GM12874 (cell line): Measurements from ENCODE around the gene PARVA.

Experiments
- TF ChIP-seq, protein P1 (sequence below): IDR thresholded peaks from 2 replicates; pipeline ENCODE4 v1.5.1; 2011; ENCODE audit warnings: low read depth, mild to moderate bottlenecking, control low read depth, low read length, moderate library complexity; ENCODE audit not compliant: insufficient read depth

Gene PARVA

DNA sequence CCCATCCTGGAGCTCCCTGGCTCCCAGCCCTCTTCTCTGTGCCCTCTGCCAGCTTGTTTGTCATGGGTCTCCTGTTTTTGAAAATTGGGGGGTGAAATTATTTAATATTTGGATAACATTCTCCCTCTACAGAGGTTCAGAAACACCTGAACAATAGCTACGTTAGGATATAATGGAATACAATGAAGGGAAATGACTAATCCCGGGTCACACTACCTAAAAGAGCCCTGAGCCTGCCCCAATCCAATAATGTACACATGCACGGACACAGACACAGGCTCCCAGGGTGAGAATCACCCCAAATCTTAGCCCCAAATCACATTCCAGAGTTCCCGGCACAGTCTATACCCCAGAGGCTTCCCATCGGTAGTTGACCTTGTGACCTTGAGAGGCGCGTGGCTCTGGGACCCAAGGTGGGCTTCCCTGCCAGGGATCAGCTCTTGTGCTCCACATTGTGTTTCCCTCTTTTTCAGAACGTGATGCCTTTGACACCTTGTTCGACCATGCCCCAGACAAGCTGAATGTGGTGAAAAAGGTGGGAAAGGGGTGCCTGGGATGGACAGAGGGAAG, 135.5 kb downstream of the PARVA start:
- TF ChIP-seq, protein P1, sequence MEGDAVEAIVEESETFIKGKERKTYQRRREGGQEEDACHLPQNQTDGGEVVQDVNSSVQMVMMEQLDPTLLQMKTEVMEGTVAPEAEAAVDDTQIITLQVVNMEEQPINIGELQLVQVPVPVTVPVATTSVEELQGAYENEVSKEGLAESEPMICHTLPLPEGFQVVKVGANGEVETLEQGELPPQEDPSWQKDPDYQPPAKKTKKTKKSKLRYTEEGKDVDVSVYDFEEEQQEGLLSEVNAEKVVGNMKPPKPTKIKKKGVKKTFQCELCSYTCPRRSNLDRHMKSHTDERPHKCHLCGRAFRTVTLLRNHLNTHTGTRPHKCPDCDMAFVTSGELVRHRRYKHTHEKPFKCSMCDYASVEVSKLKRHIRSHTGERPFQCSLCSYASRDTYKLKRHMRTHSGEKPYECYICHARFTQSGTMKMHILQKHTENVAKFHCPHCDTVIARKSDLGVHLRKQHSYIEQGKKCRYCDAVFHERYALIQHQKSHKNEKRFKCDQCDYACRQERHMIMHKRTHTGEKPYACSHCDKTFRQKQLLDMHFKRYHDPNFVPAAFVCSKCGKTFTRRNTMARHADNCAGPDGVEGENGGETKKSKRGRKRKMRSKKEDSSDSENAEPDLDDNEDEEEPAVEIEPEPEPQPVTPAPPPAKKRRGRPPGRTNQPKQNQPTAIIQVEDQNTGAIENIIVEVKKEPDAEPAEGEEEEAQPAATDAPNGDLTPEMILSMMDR = no peak

DNA sequence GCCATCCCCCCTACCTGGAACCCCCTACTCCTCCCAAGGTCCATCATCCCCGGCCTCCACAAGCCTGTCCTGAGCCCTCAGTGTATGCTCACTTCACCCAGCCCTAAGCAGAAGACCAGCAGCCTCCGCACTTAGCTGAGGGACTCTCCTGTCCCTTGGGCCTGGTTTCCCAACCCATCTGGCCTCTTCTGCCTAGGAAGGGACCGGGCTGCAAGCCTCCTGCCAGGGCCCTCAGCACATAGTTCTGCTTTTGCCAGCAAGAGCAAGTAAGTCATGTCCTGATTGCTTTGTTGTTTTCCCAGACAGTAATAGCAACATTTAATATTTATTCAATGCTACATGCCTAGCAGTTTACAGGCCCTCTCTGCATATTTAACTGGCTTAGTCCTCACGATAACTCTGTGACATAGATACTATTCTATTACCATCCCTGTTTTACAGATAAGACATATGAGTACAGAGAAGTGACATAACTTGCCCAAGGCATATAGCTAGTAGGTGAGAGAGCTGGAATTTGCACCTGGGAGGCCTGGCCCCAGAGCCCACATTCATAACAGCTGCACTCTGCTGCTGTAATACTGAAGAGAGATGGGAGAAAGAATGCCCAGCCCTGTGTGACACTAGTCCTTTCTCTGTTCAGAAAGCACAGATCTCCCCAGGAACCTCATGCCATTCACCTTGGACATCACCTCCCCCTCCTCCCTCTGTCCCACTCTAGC, 139.2 kb downstream of the PARVA start:
- TF ChIP-seq, protein P1 = no peak

DNA sequence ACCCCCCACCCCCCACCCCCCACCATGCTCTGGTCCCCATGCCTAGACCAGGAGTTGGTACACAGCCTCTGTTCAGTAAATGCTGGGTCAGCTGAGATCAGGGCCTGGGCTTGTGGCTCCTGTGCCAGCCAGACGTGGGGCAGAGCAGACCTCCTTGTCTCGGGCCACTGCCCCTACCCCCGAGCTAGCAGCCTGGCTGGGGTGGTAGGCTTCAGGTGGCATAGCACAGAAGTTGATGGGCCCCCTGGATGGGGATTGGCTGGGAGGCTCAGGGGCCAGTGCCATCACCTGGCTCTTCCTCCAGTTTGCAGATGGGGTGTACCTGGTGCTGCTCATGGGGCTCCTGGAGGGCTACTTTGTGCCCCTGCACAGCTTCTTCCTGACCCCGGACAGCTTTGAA, 139.9 kb downstream of the PARVA start:
- TF ChIP-seq, protein P1 = no peak

DNA sequence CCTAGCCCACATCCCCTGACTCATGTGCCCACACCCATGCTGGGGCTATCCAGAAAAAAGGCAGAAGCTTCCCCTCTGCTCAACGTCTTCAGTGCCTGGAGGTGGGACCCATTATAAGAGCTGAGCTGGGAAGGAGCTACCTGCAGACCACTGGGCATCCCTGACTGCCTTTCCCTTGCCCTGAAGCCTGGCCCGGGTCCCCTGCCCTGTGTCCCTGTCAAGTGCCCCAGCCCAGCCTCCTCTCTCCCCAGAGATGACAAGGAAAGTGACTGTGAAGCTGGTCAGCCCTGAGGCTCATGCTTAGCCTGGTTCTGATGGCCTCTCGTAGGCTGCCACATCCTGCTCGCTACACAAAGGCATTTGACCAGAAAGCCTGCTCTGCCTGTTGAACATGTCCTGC, 140.4 kb downstream of the PARVA start:
- TF ChIP-seq, protein P1 = no peak

DNA sequence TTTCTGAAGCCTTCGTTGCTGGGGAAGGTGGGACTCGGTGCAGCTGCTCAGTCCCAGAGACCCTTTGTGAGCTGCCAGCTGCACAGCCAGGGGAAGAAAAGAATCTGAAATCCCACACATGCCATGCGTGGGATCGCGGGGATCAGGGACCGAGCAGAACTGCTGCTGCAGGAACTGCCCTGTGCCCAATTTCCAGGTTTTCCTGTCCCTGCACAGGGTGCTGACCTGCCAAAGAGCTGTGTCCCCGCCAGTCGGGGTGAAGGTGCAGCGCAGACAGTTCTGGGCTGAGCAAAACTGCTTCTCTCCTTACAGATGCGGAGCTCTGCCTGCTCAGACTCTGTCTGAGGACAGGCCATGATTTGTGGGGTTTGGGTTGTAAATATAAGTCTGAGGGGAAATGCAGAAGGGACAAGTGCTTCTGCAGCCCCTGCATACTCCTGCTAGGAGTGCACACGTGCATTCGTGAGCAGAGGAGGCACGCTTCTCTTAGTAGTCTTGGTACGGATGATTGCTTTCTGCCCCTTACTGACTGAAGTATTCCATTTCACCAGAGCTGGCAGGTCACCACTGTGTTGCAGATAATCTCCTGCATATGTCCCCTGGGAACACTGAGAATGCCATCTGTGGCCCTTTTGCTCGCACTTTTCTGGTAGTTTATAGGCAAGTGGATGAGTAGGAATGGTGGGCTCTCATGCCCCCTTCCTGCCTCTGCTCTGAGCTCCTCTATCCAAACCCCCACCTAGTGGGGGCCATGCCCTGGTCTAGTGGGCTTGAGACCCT, 141.4 kb downstream of the PARVA start:
- TF ChIP-seq, protein P1 = no peak

DNA sequence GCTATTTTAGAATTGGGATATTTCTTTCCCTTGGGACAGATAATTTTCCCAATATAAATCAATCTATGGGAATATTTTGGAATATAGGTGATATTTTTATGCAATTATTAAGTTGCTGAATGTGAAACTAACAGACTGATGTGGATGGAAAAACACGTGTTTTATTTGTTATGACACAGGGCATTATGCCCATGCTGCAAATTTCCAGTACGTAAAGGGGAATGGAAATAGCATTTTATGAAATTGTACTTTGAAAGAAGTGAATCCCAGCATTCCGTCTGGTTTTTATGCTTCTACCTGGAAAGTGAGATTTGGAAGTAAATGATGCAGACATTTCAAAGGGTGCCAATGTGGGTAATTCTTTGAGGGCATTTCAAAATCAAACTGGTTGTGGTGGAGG, 142.7 kb downstream of the PARVA start:
- TF ChIP-seq, protein P1 = no peak

DNA sequence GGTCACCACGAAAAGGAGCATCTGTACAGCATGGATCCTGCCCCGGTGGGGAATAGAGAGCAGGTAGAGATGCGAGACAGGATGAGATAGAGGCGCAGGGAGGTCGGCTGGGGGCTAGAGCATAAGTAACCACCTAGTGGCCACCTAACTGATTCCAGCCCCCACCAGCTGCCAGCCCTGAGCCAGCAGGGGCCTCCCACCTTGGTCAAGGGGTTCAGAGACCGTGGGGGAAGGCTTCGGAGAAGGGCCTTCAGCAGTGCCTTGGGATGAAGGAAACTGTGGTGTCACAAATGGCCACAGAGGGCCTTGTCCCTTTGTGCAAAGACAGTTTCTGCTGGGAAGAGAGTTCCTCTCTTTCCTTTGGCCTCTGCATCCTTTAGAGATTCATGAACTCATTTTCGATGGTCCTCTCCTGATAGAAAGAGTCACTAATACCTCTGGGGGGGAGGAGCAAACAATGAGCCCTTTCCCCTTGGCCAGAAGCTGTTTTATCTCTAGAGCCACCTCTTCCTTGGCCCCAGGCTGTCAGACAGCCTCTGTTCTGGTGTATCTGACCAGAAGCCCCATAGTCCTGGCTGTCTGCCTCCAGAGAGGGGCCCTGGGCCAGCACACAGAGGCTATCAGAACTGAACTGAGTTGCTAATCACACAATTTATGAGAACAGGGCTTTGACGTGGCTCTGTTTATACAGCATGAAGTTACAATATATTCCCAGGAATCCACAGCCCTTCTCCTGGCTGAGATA, 146.0 kb downstream of the PARVA start:
- TF ChIP-seq, protein P1 = no peak
